T-helper 22 cell (primary cell): Measurements from ENCODE around the gene PFDN5.

Source experiments
- DNase-seq: peaks from one replicate; pipeline ENCODE4 v3.0.0-alpha.2; 2020; ENCODE audit warnings: low read depth

The PFDN5 gene

DNA sequence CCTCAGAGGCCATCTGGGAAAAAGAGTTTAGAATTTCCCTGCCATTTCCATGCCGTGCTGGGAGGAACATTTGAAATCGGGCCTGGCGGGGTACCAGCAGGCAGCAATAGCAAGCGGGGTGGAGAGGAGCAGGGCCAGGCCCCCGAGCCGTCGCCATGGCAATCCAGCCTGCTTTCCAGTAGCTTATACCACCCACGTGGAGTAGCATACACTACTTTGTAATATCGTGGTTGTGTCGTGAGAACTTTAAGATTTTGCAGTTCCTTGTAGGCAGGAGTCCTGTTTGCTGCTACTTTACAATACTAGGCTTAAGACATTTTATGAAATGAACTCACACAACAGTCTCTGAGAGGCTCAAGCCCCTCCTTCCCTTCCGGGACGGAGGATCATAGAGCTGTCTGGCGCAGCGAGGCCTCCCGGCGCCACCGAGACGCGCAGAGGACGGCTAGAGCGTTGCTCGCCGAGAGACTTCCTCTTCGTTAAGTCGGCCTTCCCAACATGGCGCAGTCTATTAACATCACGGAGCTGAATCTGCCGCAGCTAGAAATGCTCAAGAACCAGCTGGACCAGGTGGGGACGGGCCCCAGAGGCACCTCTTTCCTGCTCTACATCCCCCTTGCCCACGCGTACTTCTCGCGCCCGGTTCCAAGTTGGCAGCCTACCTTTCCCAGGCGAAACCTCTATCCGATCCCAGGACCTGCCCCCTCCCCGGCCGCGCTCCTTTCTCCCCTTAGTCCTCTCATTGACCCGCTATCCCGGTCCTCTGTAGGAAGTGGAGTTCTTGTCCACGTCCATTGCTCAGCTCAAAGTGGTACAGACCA is at the start of gene PFDN5:
Gene PFDN5 (plus strand): TSS at position 473 of the 821 bp plus-strand sequence. CDS start 26 bp downstream, at position 499.
- DNase-seq = peak; percentile 72

DNA sequence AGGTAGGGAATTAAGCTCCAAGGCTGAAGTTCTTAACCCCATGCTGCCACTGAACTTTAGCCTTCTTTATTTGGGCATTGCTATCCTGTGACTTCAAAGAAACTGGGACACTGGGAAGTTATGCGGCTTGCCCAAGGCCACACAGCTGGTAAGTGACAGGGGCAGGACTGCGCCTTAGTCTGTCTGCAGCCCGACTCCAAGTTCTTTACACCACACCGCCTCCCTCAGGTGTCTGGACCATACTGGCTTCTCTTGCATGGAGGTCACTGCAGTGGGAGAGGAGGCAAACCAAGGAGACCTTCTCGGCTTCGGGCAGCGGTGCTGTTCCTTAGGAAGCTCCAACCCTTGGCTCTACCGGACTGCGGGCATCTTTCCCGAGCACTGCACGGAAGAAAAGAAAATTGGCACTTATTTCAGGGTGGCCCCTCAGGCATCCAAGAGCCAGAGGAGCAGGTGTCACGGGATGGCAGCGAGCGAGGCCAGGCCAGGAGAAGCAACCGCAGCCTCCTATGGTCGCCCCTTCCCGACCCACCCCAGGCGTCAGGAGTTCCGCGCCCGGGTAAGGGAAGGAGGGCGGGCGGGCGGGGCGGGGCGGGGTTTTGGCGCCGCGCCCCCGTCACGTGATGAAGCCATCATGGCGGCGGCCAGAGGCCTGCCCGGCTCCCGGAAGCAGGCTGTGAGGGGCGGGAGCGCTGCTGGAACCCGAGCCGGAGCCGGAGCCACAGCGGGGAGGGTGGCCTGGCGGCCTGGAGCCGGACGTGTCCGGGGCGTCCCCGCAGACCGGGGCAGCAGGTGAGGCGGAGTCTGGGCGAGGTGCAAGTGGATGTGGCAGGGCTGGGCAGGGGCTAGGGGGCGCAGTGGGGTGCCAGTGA is 43.6 kb upstream of the PFDN5 start:
- peak; percentile 55 for DNase-seq

DNA sequence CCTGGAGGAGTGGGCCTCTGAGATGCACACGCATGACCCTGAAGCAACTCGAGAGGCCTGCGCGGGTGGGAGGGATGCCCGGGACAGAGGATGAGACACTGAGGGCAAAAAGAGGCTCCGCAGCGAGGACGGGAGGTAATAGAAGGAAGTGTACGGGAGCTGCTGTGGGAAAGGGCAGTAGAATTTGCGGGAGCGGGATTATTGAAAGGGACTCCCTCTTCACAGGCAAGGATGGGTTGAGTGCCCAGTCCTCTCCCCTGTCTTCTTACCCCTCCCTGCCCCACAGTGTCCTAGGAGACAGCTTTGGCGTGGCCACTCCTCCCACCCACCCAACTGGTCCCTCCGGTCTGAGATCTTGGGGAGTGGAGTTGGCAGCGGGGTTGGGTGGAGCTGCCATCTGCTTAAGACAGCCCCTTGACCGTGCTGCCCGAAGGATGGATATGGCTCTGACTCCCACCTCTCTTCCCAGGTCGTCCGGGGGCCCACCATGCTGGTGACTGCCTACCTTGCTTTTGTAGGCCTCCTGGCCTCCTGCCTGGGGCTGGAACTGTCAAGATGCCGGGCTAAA is 42.9 kb upstream of the PFDN5 start:
- no peak for DNase-seq

DNA sequence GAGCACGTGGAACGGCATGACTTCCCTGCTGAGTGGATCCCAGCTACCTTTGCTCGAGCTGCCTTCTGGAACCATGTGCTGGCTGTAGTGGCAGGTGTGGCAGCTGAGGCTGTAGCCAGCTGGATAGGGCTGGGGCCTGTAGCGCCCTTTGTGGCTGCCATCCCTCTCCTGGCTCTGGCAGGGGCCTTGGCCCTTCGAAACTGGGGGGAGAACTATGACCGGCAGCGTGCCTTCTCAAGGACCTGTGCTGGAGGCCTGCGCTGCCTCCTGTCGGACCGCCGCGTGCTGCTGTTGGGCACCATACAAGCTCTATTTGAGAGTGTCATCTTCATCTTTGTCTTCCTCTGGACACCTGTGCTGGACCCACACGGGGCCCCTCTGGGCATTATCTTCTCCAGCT is 42.0 kb upstream of the PFDN5 start:
- DNase-seq = no peak

DNA sequence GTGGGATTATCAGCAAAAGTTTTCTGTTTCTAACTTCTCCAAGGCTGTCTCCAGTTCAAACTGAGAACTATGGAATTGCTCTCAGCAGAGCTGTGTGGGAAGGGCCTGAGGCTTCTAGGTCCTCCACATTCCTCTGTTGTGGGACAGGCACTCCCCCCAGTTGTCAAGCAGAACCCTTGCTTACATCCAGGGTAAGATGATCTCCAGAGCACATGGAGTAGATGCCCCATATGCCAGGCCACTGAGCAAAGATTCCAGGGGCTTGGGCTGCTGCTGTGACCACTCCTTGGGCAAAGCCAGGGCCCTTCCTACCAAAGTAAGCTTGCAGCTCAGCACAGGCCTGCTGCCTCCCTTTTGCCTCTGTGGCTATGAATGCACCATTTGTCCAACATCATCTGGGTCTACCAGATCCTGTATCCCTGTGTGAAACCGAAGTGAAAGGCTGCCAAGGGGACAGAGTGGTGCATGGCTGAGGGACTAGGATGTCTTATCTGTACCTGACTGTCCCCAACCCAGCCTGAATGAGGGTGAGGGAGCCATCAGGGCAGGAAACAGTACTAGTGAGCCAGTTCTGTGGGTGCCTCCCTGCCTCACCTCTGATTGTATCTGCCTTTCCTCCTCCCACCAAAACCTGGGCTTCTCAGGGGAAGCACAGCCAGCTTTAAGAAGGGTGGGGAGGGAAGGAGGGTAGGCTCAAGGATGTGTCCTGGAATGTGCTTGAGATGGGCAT is 40.4 kb upstream of the PFDN5 start:
- DNase-seq = no peak

DNA sequence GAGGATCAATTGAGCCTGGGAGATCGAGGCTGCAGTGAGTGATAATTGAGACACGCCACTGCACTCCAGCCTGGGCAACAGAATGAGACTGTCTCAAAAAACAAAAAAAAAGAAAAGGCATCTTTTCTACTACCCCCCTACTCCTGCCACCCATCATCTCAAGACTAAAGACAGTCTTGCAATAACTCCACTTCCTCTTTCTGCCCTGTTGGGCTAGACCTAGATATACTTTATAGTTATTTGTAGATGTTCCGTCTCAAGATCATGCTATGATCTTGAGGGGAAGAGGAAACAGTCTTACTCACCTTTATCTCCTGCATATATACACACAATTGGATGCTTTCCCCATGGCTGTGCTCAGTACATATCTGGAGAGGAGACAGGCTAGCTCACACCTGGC is 39.3 kb upstream of the PFDN5 start:
- DNase-seq = no peak

DNA sequence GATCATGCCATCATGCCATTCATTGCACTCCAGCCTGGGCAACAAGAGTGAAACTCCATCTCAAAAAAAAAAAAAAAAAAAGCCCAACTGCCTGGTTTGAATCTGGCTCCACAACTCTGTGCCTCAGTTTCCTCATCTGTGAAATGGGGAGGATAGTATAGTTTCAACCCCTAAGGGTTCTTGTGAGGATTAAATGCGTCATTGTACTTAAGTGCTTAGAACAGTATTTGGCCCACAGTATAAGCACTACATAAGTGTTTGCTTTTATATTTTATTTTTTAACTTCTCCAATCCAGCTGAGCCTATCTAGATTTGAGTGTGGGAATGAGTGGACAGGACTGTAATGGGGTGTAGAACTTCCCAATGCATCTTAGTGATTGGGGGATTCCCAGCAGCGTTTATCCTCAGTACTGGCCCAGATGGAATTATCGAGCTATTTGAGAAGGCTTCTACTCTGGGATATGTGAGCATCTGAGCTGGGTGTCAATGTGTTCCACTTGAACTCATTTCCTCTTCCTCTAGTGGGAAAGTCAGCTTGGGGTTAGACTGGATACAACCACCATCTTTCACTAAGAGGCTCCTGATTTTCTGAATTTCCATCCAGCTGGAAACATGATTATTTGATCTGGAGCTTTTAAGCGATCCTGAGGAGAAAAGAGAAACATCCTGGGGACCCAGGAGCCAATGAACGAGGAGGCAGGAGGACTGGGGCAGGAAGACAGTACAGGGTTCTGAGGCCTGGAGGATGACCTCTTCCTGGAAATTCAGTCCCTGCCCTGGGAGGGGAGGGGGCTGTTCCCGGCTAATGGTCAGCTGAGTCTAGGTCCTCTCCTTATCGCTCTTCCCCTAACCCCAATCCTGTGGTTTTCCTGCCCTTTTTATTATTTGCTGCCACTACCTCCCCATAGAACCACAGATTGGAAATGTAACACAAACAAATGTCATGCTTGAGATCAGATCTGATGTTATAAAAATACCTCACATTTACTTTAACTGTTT is 36.5 kb upstream of the PFDN5 start:
- DNase-seq = no peak

DNA sequence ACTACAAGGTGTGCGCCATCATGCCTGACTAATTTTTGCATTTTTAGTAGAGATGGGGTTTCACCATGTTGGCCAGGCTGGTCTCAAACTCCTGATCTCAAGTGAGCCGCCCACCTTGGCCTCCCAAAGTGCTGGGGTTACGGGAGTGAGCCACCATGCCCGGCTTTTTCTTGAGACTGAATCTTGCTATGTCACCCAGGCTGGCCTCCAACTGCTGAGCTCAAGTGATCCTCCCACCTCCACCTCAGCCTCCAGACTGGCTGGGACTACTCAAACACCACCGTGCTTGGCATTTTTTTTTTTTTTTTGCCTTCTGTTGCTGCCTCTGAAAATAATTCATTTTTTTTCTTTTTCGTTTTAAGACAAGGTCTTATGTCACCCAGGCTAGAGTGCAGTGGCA is 35.5 kb upstream of the PFDN5 start:
- no peak for DNase-seq

DNA sequence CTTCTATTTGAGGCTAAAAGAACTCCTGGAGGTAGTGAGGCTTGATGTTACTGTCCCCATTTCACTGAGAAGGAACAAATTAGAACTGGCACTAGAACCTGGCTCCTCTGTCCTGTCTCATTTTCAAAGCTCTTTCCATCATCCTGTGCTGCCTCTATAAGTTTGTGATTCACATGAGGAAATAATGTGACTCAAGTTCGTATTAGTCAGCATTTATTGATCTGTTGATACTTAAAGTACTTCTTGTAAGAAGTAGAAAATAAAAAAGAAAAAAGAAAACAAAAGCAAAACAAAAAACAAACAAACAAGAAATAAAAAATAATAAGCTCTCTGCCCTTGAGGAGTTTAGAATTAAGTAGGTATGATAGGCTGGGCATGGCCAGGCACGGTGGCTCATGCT is 29.6 kb upstream of the PFDN5 start:
- no peak for DNase-seq

DNA sequence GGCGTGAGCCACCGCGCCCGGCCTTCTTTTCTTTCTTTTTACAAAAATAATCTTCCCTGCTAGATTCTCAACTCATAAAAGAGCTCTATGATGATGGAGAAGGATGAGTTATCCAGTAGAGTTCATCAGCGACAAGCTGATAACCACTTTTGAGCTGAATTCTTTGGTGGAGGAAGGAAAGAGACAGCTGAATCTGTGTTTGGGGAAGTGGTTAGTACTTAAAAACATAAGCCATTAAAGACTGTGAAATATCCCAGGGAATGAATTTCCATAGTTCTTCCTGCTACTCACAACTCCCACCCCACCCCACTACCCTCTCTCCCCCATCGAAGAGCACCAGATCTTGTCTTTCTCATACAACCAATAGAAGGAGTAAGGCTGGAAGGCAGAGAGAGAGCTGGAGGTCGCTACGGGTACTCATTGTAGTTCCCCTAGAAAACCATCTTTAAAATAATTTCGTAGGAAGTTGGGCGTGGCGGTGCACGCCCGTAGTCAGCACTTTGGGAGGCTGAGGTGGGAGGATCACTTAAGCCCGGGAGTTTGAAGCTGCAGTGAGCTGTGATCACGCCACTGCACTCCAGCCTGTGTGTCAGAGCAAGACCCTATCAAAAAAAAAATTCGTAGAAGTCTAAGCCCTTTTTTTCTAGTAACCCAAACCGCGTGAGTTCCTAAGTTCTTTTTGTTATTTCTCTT is 27.9 kb upstream of the PFDN5 start:
- no peak for DNase-seq

DNA sequence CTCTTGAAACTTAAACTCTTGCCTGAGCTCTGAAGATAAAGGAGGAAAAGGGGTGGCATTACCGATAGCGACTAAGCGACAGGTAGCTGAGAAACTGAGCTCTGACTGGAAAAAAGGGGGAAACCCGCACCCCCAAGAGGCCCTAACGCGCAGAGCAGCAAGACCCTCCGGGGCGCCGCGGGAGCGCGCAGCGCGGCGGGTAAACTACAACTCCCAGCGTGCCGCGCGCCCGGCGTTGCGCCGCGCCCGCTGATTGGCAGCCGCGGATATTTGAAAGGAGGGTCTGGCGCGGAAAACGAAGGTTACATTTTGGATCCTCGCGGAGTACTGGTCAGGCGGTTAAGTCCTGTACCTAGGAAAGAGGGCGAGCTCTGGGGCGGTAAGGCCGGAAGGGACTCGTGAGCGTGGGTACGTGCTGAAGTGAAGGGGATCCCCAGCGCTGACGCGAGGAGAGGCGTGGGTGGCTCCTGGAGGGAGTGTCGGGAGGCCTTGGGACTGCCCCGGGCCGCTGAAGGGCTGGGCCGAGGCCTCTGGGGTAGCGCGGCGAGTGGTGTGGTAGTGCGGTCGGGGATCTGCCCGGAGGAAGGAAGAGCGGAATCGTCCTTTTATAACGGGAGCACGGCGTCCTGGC is 27.2 kb upstream of the PFDN5 start, which contains the start of gene ESPL1:
Gene ESPL1 (plus strand): TSS at position 301 of the 631 bp plus-strand sequence. CDS start 468 bp downstream, outside the sequence.
- DNase-seq = peak; percentile 72

DNA sequence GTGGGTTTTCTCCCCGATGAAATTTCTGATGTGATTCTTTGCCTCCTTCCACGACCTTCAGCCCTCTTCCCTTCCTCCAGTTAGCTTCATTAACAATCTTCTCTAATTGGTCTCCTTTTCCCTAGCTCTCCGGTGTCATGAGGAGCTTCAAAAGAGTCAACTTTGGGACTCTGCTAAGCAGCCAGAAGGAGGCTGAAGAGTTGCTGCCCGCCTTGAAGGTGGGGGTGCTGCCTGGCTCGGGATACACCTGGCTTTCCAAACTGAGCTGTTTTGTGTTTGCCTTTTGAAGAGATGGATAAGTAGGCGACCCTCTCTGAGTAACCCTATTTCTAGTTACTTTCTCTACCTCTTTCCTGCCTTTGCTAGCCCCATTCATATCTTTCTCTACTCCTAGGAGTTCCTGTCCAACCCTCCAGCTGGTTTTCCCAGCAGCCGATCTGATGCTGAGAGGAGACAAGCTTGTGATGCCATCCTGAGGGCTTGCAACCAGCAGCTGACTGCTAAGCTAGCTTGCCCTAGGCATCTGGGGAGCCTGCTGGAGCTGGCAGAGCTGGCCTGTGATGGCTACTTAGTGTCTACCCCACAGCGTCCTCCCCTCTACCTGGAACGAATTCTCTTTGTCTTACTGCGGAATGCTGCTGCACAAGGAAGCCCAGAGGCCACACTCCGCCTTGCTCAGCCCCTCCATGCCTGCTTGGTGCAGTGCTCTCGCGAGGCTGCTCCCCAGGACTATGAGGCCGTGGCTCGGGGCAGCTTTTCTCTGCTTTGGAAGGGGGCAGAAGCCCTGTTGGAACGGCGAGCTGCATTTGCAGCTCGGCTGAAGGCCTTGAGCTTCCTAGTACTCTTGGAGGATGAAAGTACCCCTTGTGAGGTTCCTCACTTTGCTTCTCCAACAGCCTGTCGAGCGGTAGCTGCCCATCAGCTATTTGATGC is 26.4 kb upstream of the PFDN5 start:
- no peak for DNase-seq

DNA sequence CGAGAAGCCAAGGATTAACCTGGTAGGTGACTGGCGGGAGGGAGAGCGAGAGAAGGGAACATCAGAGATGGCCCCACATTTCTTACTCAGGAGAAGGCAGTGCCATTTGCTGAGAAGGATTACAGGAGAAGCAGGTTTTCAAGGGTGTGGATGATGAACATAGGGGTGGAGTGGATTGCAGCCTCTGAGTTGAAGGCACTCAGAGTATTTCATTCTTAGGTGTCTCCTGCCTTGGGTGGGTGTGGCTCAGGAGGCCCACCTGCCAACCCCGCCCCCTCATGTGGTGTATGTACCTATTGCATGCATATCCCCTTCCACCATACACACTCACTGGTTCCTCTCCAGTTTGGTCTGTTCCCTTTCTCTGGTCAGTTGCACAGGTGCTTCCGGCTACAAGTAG is 20.9 kb upstream of the PFDN5 start:
- no peak for DNase-seq

DNA sequence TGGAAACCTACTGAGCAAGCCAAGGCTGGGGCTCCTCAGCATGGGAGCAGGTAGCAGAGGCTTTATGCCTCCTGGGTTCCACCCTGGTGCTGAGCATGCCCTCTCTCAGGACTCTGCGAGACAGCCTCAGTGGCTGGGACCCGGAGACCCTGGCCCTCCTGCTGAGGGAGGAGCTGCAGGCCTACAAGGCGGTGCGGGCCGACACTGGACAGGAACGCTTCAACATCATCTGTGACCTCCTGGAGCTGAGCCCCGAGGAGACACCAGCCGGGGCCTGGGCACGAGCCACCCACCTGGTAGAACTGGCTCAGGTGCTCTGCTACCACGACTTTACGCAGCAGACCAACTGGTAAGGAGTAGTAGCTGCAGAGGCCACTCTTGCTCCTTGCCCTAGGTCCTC is 18.8 kb upstream of the PFDN5 start:
- no peak for DNase-seq

DNA sequence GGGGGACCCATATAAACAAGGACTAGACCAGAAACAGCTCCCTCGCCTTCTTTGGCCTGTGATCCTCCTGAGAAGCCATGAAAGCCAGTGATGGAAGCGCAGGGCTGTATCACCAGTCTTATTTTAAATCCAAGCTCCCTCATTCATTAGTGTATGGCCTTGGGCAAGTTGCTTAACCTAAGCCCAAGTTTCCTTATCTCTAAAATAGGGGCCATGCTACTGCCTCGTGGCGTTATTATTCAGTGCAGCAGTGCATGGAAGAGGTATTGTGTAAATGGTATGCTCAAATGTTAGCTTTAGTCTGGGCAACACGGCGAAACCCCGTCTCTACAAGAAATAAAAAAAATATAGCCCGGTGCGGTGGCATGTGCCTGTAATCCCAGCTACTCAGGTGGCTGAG is 17.4 kb upstream of the PFDN5 start:
- DNase-seq = no peak

DNA sequence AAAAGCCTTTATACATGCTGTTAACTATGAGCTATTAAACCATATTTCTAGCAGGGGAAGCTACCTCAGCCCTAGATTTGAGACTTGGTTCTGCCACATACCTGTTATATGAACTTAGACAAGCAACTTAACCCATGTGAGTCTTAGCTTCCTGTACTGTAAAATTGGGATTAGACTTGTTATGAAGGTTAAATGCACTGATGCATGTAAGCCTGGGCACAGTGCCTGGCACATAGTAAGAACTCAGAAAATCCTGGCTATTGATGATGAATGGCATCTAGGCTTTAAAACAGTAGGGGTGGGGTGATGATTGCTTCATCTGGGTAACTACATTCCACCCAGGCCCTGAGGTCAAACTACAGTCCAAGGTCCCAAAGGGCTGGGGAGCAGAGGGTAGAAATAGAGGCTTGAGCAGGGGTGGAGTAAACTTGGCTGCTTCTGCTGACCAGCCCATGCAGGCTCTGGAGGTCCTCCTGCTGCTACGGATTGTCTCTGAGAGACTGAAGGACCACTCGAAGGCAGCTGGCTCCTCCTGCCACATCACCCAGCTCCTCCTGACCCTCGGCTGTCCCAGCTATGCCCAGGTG is 16.0 kb upstream of the PFDN5 start:
- DNase-seq = no peak

DNA sequence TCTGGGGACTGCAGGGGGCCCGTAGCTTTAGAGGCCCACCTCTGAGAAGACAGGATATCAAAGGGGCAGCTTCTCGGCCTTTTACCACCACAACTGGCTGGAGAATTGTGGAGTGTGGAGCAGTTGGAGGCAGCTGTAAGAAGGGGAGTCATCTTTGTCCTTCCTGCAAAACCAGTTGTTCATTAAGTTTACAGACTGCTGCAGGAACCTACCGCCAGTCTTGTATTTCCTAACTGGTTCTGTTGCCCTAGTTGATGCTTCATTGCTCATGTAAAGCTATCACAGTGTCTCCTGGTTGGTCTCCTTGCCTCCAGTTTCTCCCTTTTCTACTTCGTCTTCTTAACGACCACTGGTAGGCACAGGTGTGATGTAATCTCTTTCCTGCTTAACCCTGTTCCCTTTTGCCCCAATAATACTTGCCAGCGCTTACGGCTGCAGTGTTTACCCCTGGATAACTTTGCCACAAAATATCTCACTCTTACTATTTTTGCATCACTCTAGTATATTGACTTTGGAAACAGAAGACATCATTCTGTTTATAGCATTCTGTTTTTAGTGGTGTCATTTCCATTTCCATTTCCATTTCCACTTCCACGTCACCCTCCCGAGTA is 15.3 kb upstream of the PFDN5 start:
- no peak for DNase-seq

DNA sequence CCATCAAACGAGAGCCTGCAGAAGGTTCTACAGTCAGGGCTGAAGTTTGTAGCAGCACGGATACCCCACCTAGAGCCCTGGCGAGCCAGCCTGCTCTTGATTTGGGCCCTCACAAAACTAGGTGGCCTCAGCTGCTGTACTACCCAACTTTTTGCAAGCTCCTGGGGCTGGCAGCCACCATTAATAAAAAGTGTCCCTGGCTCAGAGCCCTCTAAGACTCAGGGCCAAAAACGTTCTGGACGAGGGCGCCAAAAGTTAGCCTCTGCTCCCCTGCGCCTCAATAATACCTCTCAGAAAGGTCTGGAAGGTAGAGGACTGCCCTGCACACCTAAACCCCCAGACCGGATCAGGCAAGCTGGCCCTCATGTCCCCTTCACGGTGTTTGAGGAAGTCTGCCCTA is 8.9 kb upstream of the PFDN5 start:
- no peak for DNase-seq
